PC-3 (cell line): ENCODE measurements around the gene GAB2. TPM values are rescaled to one million over a fixed set of nuclear protein-coding genes. Genes with fewer than 3 reads are reported as not detected.

ENCODE experiments used
- ATAC-seq: fragments of 200-7000 bp; cut with Tn5 transposase; 2 replicates; pipeline ENCODE4 v1.9.1; 2020; ENCODE audit warnings: mild to moderate bottlenecking, moderate library complexity
- BruUV-seq: library from RNA; stranded (reverse); fragments of 400-500 nt; replicated peaks from 2 replicates; lab custom pipeline; 2021; lab: Mats Ljungman, UMichigan
- CTCF ChIA-PET: fragments of 300-600 bp; sonication (Branson Sonifier 250); formaldehyde crosslinking; loops from one replicate; lab custom pipeline; 2022; ENCODE audit warnings: antibody characterized with exemption; lab: Charles Lee
- POLR2A ChIA-PET: fragments of 300-600 bp; sonication (Branson Sonifier 250); formaldehyde crosslinking; loops from one replicate; lab custom pipeline; 2022; ENCODE audit warnings: antibody characterized with exemption; ENCODE audit not compliant: unreplicated experiment; lab: Charles Lee
- DNase-seq: peaks from one replicate; pipeline ENCODE4 v3.0.0-alpha.2; 2015
- H2AFZ ChIP-seq: fragments of 300-600 bp; sonication (generic); 2 replicates; pipeline ENCODE4 v1.6.0; 2016; ENCODE audit warnings: antibody characterized with exemption, low read length
- H3F3A ChIP-seq: fragments of 300-600 bp; sonication (generic); one replicate; pipeline ENCODE4 v1.6.0; 2017; ENCODE audit warnings: antibody characterized with exemption, low read length, control low read depth, mild to moderate bottlenecking; ENCODE audit not compliant: unreplicated experiment
- H3K27ac ChIP-seq: fragments of 300-600 bp; sonication (generic); 2 replicates; pipeline ENCODE4 v1.5.1; 2016; ENCODE audit warnings: mild to moderate bottlenecking, low read length
- H3K27me3 ChIP-seq: fragments of 300-600 bp; sonication (generic); 2 replicates; pipeline ENCODE4 v1.6.1; 2016; ENCODE audit warnings: low read length, mixed read lengths
- H3K36me3 ChIP-seq: fragments of 300-600 bp; sonication (generic); 2 replicates; pipeline ENCODE4 v1.6.1; 2016; ENCODE audit warnings: low read depth, mixed run types, low read length, mixed read lengths
- H3K4me1 ChIP-seq: fragments of 300-600 bp; sonication (generic); 2 replicates; pipeline ENCODE4 v1.5.1; 2016; ENCODE audit warnings: low read length; ENCODE audit not compliant: insufficient read depth
- H3K4me2 ChIP-seq: fragments of 300-600 bp; sonication (generic); 2 replicates; pipeline ENCODE4 v1.6.0; 2016; ENCODE audit warnings: low read length
- H3K4me3 ChIP-seq: fragments of 300-600 bp; sonication (generic); 2 replicates; pipeline ENCODE4 v1.5.1; 2016; ENCODE audit warnings: mild to moderate bottlenecking, low read length, mixed read lengths
- H3K79me2 ChIP-seq: fragments of 300-600 bp; sonication (generic); 2 replicates; pipeline ENCODE4 v1.6.1; 2017; ENCODE audit warnings: low read length, mixed read lengths
- H3K9ac ChIP-seq: fragments of 300-600 bp; sonication (generic); 2 replicates; pipeline ENCODE4 v1.6.0; 2016; ENCODE audit warnings: mild to moderate bottlenecking, low read length
- H3K9me2 ChIP-seq: fragments of 300-600 bp; sonication (generic); replicated peaks from 2 replicates; pipeline ENCODE4 v1.6.1; 2016; ENCODE audit warnings: mixed run types, low read length, mixed read lengths
- H3K9me3 ChIP-seq: fragments of 300-600 bp; sonication (generic); 2 replicates; pipeline ENCODE4 v1.6.1; 2016; ENCODE audit warnings: low read length, mixed read lengths
- H4K20me1 ChIP-seq: fragments of 300-600 bp; sonication (generic); 2 replicates; pipeline ENCODE4 v1.6.1; 2016; ENCODE audit warnings: low read length, mixed read lengths
- EZH2 ChIP-seq: fragments of 300-600 bp; sonication (generic); IDR thresholded peaks from one replicate; pipeline ENCODE4 v1.6.1; 2017; ENCODE audit warnings: antibody characterized with exemption, mild to moderate bottlenecking, low read length; ENCODE audit not compliant: unreplicated experiment
- EZH2phosphoT487 ChIP-seq: fragments of 300-600 bp; sonication (generic); IDR thresholded peaks from 2 replicates; pipeline ENCODE4 v1.6.1; 2018; ENCODE audit warnings: mild to moderate bottlenecking, antibody characterized with exemption, low read length, borderline replicate concordance
- intact Hi-C: fragments of 100-400 bp; cut with micrococcal nuclease; formaldehyde crosslinking; loops from 2 replicates; pipeline ENCODE4 v1.9.0; 2023
- total RNA-seq: library from RNA; depleted of rRNA; stranded (reverse); fragments of >200 nt; gene quantifications from 2 replicates; pipeline ENCODE4 v1.2.3, GENCODE V29; 2014
- TF ChIP-seq, protein P1 (sequence below): fragments of 300-600 bp; sonication (generic); conservative IDR thresholded peaks from 2 replicates; pipeline ENCODE4 v1.5.1; 2017; ENCODE audit warnings: antibody characterized with exemption, low read depth, mild to moderate bottlenecking, low read length

The GAB2 gene
- total RNA-seq, 1 experiment from 2014 or later, result 7.1 TPM

GRCh38 chr11:78218707-78219492 is 198.7 kb downstream of the GAB2 start:
- DNase-seq (no peak), ATAC-seq (no peak)
- no peaks in the 10 kb centered on the region for H4K20me1 ChIP-seq
- intact Hi-C loops, result no loop called here
- H3K79me2 ChIP-seq, result no peaks in the 10 kb centered on the region
- no peak overlapping the region for H2AFZ ChIP-seq
- no TSS peak for BruUV-seq
- H3K27ac ChIP-seq, result no peak overlapping the region
- TF ChIP-seq, protein P1, sequence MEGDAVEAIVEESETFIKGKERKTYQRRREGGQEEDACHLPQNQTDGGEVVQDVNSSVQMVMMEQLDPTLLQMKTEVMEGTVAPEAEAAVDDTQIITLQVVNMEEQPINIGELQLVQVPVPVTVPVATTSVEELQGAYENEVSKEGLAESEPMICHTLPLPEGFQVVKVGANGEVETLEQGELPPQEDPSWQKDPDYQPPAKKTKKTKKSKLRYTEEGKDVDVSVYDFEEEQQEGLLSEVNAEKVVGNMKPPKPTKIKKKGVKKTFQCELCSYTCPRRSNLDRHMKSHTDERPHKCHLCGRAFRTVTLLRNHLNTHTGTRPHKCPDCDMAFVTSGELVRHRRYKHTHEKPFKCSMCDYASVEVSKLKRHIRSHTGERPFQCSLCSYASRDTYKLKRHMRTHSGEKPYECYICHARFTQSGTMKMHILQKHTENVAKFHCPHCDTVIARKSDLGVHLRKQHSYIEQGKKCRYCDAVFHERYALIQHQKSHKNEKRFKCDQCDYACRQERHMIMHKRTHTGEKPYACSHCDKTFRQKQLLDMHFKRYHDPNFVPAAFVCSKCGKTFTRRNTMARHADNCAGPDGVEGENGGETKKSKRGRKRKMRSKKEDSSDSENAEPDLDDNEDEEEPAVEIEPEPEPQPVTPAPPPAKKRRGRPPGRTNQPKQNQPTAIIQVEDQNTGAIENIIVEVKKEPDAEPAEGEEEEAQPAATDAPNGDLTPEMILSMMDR, result no peak
- no peaks in the 10 kb centered on the region for H3K9me3 ChIP-seq
- ChIA-PET POLR2A (no interaction called here), CTCF (no interaction called here)
- H3K4me2 ChIP-seq, result no peak overlapping the region
- no peaks in the 10 kb centered on the region; the same call in none of the 2 replicates for H3K36me3 ChIP-seq
- H3K27me3 ChIP-seq, result no peaks in the 10 kb centered on the region
- no peak overlapping the region for H3K9ac ChIP-seq
- no peaks in the 10 kb centered on the region for H3F3A ChIP-seq
- no peaks in the 10 kb centered on the region for H3K9me2 ChIP-seq
- peaks cover 11% of the 10 kb centered on the region for H3K4me1 ChIP-seq
- H3K4me3 ChIP-seq, result no peak overlapping the region

GRCh38 chr11:78217650-78218541 is 199.7 kb downstream of the GAB2 start:
- BruUV-seq, result TSS peak; percentile 17
- TF ChIP-seq EZH2 (no peak), EZH2phosphoT487 (no peak)
- TF ChIP-seq, protein P1, result no peak

More at GRCh38 chr11:78217650-78218541, 199.7 kb downstream of the GAB2 start:
- Histone ChIP-seq H3K4me3 (no peak overlapping the region), H4K20me1 (no peaks in the 10 kb centered on the region), H2AFZ (no peak overlapping the region), H3K9me3 (no peaks in the 10 kb centered on the region), H3K36me3 (no peaks in the 10 kb centered on the region; the same call in none of the 2 replicates), H3K27me3 (no peaks in the 10 kb centered on the region), H3K79me2 (0 out of 2 replicates have a peak, but pooled peaks cover 6% of the 10 kb centered on the region), H3K9ac (no peak overlapping the region), H3F3A (no peaks in the 10 kb centered on the region), H3K9me2 (no peaks in the 10 kb centered on the region), H3K4me1 (peaks cover 11% of the 10 kb centered on the region), H3K4me2 (no peak overlapping the region), H3K27ac (no peak overlapping the region)
- intact Hi-C loops, result loop anchor here (1.0 kb wide), 1 partner anchor 69 kb away; no protein-coding TSS in a partner anchor
- ATAC-seq, result no peak
- ChIA-PET CTCF (no interaction called here), POLR2A (interaction anchor here (0.6 kb wide), 1 partner anchor 32 kb away, joined by 3 read pairs; no protein-coding TSS in a partner anchor)
- DNase-seq, result no peak
